Neuron (in vitro differentiated cells): Measurements from ENCODE around the gene NEDD4L.

Experiments used
- H2AFZ ChIP-seq: one replicate; pipeline ENCODE4 v1.6.1; 2013; ENCODE audit warnings: low read depth, mild to moderate bottlenecking, inconsistent platforms, low read length, moderate library complexity
- H3K27me3 ChIP-seq: one replicate; pipeline ENCODE4 v1.6.1; 2013; ENCODE audit warnings: low read length; ENCODE audit not compliant: insufficient read depth
- H3K36me3 ChIP-seq: one replicate; pipeline ENCODE4 v1.6.1; 2013; ENCODE audit warnings: low read length; ENCODE audit not compliant: insufficient read depth
- H3K4me1 ChIP-seq: one replicate; pipeline ENCODE4 v1.6.1; 2013; ENCODE audit warnings: low read length; ENCODE audit not compliant: insufficient read depth
- H3K4me3 ChIP-seq: 2 replicates; pipeline ENCODE4 v1.5.1; 2013; ENCODE audit warnings: mild to moderate bottlenecking, low read length, moderate library complexity
- H3K9me3 ChIP-seq: one replicate; pipeline ENCODE4 v1.6.1; 2013; ENCODE audit warnings: low read length

Gene NEDD4L

GRCh38 chr18:58201733-58202730, 158.0 kb downstream of the NEDD4L start:
- H2AFZ ChIP-seq, result no peak overlapping the region

GRCh38 chr18:58204776-58205442, 160.9 kb downstream of the NEDD4L start:
- no peaks in the 10 kb centered on the region for H3K27me3 ChIP-seq
- peaks cover 14% of the 10 kb centered on the region for H3K4me1 ChIP-seq
- H3K9me3 ChIP-seq, result no peaks in the 10 kb centered on the region
- H3K36me3 ChIP-seq, result no peaks in the 10 kb centered on the region
- no peak overlapping the region for H2AFZ ChIP-seq
- no peak overlapping the region for H3K4me3 ChIP-seq

More at GRCh38 chr18:58201733-58202730, 158.0 kb downstream of the NEDD4L start:
- Histone ChIP-seq H3K9me3 (no peaks in the 10 kb centered on the region), H3K36me3 (no peaks in the 10 kb centered on the region), H3K4me3 (no peak overlapping the region), H3K27me3 (no peaks in the 10 kb centered on the region), H3K4me1 (peaks cover 9% of the 10 kb centered on the region)

- no peak overlapping the region for H3K4me3 ChIP-seq
- H3K9me3 ChIP-seq, result no peaks in the 10 kb centered on the region
- H3K27me3 ChIP-seq, result no peaks in the 10 kb centered on the region
- peaks cover 14% of the 10 kb centered on the region for H3K4me1 ChIP-seq
- H3K36me3 ChIP-seq, result no peaks in the 10 kb centered on the region
- no peak overlapping the region for H2AFZ ChIP-seq
Measured at GRCh38 chr18:58205443-58206160, 161.6 kb downstream of the NEDD4L start.

- Histone ChIP-seq H3K27me3 (no peaks in the 10 kb centered on the region), H2AFZ (no peak overlapping the region), H3K4me3 (no peak overlapping the region), H3K36me3 (no peaks in the 10 kb centered on the region), H3K4me1 (peaks cover 6% of the 10 kb centered on the region), H3K9me3 (no peaks in the 10 kb centered on the region)
Measured at GRCh38 chr18:58207520-58208152, 163.6 kb downstream of the NEDD4L start.

GRCh38 chr18:58208207-58208932, 164.3 kb downstream of the NEDD4L start:
- no peaks in the 10 kb centered on the region for H3K27me3 ChIP-seq
- no peak overlapping the region for H2AFZ ChIP-seq
- H3K36me3 ChIP-seq, result no peaks in the 10 kb centered on the region
- H3K4me1 ChIP-seq, result peaks cover 6% of the 10 kb centered on the region
- H3K4me3 ChIP-seq, result no peak overlapping the region
- H3K9me3 ChIP-seq, result no peaks in the 10 kb centered on the region

- Histone ChIP-seq H3K27me3 (no peaks in the 10 kb centered on the region), H3K9me3 (no peaks in the 10 kb centered on the region)
Measured at GRCh38 chr18:58209326-58209725, 165.3 kb downstream of the NEDD4L start.

GRCh38 chr18:58211510-58211909, 167.5 kb downstream of the NEDD4L start:
- H3K9me3 ChIP-seq, result no peaks in the 10 kb centered on the region
- peaks cover 6% of the 10 kb centered on the region for H3K4me1 ChIP-seq
- H3K4me3 ChIP-seq, result no peak overlapping the region
- H3K36me3 ChIP-seq, result no peaks in the 10 kb centered on the region
- no peaks in the 10 kb centered on the region for H3K27me3 ChIP-seq
- no peak overlapping the region for H2AFZ ChIP-seq

More at GRCh38 chr18:58209326-58209725, 165.3 kb downstream of the NEDD4L start:
- no peaks in the 10 kb centered on the region for H3K36me3 ChIP-seq
- peaks cover 6% of the 10 kb centered on the region for H3K4me1 ChIP-seq
- H2AFZ ChIP-seq, result no peak overlapping the region
- H3K4me3 ChIP-seq, result no peak overlapping the region

- peaks cover 8% of the 10 kb centered on the region for H3K4me1 ChIP-seq
- H3K9me3 ChIP-seq, result no peaks in the 10 kb centered on the region
- H3K36me3 ChIP-seq, result no peaks in the 10 kb centered on the region
- no peak overlapping the region for H2AFZ ChIP-seq
- H3K4me3 ChIP-seq, result no peak overlapping the region
- no peaks in the 10 kb centered on the region for H3K27me3 ChIP-seq
Measured at GRCh38 chr18:58212274-58212673, 168.2 kb downstream of the NEDD4L start.

GRCh38 chr18:58213440-58213839, 169.4 kb downstream of the NEDD4L start:
- no peak overlapping the region for H2AFZ ChIP-seq
- H3K36me3 ChIP-seq, result no peaks in the 10 kb centered on the region
- no peaks in the 10 kb centered on the region for H3K27me3 ChIP-seq
- peaks cover 6% of the 10 kb centered on the region for H3K4me1 ChIP-seq
- H3K4me3 ChIP-seq, result no peak overlapping the region
- no peaks in the 10 kb centered on the region for H3K9me3 ChIP-seq

GRCh38 chr18:58215011-58215410, 171.0 kb downstream of the NEDD4L start:
- no peak overlapping the region for H2AFZ ChIP-seq

GRCh38 chr18:58216071-58216481, 172.1 kb downstream of the NEDD4L start:
- Histone ChIP-seq H2AFZ (no peak overlapping the region), H3K36me3 (no peaks in the 10 kb centered on the region), H3K9me3 (no peaks in the 10 kb centered on the region), H3K4me3 (no peak overlapping the region), H3K4me1 (peaks cover 2% of the 10 kb centered on the region), H3K27me3 (no peaks in the 10 kb centered on the region)

More at GRCh38 chr18:58215011-58215410, 171.0 kb downstream of the NEDD4L start:
- peaks cover 2% of the 10 kb centered on the region for H3K4me1 ChIP-seq
- no peaks in the 10 kb centered on the region for H3K27me3 ChIP-seq
- H3K4me3 ChIP-seq, result no peak overlapping the region
- H3K9me3 ChIP-seq, result no peaks in the 10 kb centered on the region
- H3K36me3 ChIP-seq, result no peaks in the 10 kb centered on the region

- H3K4me1 ChIP-seq, result peaks cover 2% of the 10 kb centered on the region
- no peaks in the 10 kb centered on the region for H3K36me3 ChIP-seq
- no peaks in the 10 kb centered on the region for H3K27me3 ChIP-seq
- no peak overlapping the region for H3K4me3 ChIP-seq
- no peak overlapping the region for H2AFZ ChIP-seq
- H3K9me3 ChIP-seq, result no peaks in the 10 kb centered on the region
Measured at GRCh38 chr18:58217052-58217451, 173.0 kb downstream of the NEDD4L start.
